LNCAP (cell line): ENCODE results near the gene PHF14.

ENCODE experiments used
- TF ChIP-seq, protein P1 (sequence below): fragments of 450-650 bp; IDR thresholded peaks from 2 replicates; pipeline ENCODE4 v1.5.1; 2017; ENCODE audit warnings: mild to moderate bottlenecking

Gene PHF14

DNA sequence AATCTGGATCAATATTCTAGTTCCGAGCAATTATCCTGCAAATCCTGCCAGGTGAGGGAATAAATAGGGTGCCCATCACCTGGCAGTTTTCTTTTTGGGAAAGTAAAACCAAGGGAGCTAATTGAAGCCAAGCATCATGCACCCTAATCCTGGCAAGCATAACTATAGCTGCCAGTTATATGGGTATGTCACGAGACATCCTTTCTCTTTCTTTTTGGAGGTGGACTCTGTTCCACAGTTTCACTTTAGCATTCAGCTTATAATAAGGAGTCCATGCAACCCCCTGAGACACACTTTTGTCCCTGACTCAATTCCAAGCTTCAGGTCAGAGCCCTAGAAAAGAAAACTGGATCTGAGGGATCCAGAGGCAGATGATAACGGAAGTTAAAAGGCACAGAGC lies 222.5 kb downstream of the PHF14 start:
- TF ChIP-seq, protein P1, sequence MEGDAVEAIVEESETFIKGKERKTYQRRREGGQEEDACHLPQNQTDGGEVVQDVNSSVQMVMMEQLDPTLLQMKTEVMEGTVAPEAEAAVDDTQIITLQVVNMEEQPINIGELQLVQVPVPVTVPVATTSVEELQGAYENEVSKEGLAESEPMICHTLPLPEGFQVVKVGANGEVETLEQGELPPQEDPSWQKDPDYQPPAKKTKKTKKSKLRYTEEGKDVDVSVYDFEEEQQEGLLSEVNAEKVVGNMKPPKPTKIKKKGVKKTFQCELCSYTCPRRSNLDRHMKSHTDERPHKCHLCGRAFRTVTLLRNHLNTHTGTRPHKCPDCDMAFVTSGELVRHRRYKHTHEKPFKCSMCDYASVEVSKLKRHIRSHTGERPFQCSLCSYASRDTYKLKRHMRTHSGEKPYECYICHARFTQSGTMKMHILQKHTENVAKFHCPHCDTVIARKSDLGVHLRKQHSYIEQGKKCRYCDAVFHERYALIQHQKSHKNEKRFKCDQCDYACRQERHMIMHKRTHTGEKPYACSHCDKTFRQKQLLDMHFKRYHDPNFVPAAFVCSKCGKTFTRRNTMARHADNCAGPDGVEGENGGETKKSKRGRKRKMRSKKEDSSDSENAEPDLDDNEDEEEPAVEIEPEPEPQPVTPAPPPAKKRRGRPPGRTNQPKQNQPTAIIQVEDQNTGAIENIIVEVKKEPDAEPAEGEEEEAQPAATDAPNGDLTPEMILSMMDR = no peak

DNA sequence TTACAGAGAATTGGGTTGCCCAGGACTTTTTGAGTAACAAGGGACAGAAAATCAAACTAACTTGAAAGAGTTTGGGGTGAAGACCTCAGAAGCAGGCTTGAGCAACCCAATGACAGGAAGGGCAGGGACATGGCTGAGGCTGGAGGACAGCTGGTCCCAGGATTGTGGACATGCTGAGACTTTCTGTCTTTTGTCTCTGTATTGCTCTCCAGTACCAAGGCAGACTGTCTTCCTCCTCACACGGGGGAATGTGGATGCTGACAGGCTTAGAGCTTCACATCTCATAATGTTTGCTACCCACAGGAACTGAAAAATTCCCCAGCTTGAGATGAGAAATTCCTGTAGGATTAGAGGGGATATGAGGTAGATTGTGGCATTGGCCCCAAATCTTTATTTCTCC lies 229.6 kb downstream of the PHF14 start:
- TF ChIP-seq, protein P1 = no peak

DNA sequence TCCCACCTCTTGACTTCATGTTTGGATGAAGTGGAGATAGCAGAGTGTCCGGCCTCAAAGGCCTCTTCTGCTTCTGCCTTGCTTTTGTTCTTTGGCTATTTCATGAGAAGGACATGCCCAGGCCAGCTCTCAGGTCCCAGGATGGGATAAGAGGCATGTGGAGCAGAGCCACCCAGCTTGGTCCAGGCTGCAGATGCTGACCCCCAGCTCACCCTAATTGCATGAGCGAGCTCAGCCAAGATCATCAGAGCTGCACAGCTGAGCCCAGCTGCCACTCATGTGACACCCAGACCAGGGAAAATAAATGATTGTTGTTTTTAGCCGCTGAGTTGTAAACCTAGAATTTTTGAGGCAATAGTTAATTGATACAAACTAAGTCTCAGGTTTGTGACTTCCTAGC lies 230.0 kb downstream of the PHF14 start:
- TF ChIP-seq, protein P1 = no peak

DNA sequence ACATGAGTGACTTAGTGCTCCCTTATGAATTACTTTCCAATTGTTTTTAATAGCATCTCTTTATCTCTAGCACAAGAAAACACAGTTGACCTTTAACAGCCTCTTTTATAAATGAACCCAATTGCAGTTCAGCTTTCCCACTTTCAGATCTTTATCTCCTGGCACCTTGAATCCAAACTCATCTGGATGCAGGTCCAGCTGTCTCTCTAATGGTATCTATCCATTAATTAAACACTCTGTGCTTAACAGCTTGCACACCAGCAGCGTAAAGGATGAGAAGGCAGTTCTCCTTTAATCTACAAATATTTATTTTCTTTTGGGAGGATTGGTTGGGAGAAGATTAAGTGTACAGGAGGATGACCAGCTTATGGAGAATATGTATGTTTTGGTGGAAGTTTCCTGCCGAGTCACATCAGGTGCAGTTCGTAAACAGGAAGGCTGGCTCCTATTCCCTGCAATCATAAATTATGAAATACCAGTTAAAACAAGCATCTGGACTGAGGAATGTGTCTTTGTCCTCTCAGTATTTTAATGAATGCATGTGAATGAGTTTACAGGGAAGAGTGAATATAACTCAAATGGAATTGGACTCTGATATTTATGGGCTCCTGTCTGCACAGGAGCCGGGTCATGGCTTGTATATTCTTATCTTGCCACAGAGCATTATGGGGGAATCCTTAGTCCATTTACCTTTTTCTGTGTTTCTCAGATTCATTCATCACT lies 232.7 kb downstream of the PHF14 start:
- TF ChIP-seq, protein P1 = no peak

DNA sequence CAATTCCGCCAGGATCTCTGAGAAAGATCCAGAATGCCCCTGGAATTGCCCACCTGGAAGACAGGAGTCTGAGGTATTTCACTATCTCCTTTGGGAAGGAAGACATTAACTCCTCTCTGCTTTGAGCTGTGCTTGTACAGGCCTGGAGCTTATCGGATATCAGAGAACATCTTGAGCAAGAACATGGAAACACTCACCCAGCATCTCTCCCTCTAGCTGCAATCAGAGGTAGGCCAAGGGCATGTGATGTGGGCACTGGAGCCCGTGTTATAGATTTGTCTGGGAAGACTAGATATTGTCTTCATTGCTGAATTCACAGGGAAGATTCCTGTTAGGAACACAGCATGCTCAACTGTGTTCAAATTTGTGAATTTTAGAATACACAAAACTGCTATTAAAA lies 233.9 kb downstream of the PHF14 start:
- TF ChIP-seq, protein P1 = no peak

DNA sequence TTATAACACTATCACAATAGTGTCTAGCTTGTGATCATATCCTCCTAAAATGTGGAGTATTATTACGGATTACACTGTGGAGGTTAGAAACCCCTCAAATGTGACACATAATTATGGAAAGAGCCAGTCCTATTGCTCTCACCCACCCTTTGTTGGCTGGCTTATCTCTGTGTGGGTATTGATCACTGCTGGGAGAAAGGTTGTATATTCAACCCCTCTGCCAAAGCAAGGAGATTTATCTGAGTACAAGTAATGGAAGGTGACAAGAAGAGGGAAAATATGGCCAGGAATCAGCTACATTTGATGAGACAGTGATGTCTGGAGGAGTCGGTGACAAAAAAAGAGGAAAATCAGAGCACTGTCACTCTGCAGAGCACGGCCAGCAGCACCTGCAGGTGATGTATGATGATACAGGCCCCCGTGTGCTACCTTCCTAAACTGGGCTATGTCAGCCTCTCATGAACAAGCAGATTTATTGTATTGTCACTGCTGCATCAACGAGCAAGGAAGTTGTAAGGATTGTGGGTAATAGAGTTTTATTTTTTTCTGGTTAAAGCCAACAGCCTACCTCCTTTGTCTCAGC lies 235.3 kb downstream of the PHF14 start:
- TF ChIP-seq, protein P1 = no peak

DNA sequence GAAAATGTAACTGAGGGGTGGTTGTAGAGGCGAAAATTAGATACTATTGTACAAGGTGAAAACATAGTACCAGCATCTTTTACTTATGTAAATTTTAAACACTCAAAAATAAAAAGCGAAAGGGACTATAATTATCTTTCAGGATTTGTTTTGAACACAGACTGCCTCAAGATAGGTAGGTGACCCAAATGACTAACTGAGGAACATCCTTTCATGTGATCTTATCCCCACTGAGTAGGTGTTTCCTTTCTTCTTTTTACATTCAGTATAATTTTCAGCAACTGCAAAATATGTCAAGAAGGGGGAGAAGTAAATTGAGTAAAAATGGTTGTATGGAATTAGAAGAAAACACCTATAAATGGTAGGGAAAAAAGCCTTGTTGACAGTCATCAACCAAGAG lies 236.7 kb downstream of the PHF14 start:
- TF ChIP-seq, protein P1 = no peak
